GM12873 (cell line): Measurements from ENCODE around the gene MOGAT1.

Experiments used
- TF ChIP-seq, protein P1 (sequence below): IDR thresholded peaks from 2 replicates; pipeline ENCODE4 v1.5.1; 2012; ENCODE audit warnings: low read depth, mild to moderate bottlenecking, moderate library complexity, low read length, control low read depth; ENCODE audit not compliant: insufficient read depth; ENCODE audit errors: missing control alignments

The MOGAT1 gene

DNA sequence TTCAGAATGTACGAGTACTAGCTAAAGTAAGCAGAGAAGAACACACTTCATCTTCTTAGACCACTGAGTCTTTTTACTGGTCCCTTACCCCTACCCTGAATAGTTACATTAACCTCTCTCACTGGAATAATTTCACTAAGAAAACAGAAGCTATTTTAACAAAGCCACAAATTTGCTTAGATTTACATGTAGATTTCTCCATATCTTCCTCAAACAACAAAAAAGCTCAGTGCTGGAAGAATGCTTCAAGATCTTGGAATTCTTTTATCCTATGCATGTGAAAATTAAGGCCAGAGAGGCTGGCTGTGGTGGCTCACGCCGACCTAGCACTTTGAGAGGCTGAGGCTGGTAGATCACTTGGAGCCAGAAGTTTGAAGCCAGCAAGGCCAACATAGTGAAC, 35.2 kb downstream of the MOGAT1 start:
- TF ChIP-seq, protein P1, sequence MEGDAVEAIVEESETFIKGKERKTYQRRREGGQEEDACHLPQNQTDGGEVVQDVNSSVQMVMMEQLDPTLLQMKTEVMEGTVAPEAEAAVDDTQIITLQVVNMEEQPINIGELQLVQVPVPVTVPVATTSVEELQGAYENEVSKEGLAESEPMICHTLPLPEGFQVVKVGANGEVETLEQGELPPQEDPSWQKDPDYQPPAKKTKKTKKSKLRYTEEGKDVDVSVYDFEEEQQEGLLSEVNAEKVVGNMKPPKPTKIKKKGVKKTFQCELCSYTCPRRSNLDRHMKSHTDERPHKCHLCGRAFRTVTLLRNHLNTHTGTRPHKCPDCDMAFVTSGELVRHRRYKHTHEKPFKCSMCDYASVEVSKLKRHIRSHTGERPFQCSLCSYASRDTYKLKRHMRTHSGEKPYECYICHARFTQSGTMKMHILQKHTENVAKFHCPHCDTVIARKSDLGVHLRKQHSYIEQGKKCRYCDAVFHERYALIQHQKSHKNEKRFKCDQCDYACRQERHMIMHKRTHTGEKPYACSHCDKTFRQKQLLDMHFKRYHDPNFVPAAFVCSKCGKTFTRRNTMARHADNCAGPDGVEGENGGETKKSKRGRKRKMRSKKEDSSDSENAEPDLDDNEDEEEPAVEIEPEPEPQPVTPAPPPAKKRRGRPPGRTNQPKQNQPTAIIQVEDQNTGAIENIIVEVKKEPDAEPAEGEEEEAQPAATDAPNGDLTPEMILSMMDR = no peak

DNA sequence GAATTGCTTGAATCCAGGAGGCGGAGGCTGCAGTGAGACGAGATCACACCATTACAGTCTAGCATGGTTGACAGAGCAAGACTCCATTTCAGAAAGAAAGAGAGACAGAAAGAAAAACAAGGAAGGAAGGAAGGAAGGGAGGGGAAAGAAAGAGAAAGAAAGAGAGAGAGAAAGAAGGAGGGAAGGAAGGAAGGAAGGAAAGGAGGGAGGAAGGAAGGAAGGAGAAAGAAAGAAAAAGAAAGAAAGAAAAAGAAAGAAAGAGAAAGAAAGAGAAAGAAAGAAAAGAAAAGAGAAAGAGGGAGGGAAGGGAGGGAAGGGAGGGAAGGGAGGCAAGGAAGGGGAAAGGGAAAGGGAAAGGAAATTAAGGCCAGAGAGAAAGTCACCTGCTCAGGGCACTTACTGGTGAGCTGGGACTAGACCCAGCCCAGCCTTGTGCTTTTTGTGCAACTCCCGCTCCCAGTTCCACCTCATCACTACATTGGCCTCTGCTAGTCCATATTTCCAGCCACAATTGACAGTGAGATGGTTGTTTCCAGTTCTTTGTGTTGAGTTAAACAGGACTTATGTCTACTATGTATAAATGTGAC, 35.7 kb downstream of the MOGAT1 start:
- TF ChIP-seq, protein P1 = no peak

DNA sequence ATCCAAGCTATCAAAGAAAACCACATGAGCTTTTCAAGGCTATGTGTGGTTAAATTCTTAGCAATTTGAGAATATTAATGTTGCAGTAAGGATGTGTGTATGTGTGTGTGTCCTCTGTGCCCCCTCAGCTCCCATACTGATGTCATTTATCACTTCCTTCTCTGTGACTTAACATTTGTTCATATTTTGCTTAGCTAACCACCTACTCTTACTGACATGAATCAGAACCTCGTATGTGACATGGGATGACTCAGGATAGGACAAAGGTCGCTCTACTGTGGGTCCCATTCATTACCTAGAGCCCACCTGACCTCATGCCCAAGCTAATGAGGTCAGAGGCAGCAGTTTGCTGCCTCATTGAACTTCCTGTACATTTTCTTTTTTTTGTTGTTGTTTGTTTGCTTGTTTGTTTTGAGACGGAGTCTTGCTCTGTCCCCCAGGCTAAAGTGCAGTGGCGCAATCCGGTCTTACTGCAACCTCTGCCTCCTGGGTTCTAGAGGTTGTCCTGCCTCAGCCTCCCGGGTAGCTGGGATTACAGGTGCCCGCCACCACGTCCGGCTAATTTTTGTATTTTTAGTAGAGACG, 36.3 kb downstream of the MOGAT1 start:
- TF ChIP-seq, protein P1 = no peak

DNA sequence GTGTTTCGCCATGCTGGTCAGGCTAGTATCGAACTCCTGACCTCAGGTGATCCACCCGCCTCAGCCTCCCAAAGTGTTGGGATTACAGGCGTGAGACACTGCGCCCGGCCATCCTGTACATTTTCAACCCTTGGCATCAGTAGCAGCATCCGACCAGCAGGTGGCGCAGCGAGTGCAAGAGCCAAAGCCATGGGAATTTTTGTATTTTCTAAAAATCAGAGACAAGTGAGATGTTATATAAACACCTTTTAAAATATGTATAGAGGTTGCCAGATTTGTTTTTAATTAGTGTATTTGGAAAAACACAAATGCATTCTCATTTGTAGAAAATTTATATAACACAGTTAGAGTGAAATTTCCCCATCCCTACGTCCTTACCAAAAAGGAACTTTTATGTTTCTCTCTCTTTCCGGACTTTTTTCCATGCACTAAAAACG, 36.8 kb downstream of the MOGAT1 start:
- TF ChIP-seq, protein P1 = peak; percentile 79

DNA sequence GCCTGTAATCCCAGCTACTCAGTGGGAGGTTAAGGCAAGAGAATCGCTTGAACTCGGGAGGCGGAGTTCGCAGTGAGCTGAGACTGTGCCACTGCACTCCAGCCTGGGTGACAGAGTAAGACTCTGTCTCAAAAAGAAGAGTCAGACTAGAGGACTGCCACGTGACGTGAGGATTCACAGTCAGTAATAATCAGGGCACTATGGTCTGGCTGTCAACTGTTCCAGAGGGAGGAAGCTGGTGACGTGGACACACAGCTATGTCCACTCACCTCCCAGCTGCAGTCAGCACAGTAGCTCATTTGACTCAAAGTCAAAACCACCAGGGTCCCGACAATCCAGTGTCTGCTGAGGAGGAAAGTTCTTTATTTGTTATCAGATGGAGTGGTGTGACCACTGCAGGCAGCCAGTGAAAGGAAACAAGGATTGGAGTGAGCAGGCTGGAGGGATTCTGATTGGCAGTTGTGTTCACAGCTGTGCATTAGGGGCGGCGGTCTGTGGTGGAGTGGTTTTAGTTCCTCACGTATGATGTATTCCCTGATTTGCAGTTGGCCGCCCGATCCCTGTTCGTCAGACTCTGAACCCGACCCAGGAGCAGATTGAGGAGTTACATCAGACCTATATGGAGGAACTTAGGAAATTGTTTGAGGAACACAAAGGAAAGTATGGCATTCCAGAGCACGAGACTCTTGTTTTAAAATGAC, 37.9 kb downstream of the MOGAT1 start:
- TF ChIP-seq, protein P1 = no peak

DNA sequence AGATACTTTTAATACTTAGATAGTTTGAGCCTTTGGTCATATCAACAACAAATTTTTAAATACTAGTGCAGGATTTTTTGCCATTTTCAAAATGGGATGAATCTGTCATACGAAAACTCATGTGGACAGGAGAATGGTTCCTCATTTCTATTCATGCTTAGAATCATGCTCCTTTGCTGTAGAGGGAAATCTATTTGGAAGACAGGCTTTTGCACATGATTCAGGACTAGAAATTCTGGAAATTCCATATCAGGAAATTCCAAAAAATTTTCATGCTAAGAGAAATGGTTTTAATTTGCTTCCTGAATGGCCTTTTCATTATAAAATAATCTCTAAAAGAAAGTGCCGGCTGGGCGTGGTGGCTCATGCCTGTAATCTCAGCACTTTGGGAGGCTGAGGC, 39.3 kb downstream of the MOGAT1 start:
- TF ChIP-seq, protein P1 = no peak

DNA sequence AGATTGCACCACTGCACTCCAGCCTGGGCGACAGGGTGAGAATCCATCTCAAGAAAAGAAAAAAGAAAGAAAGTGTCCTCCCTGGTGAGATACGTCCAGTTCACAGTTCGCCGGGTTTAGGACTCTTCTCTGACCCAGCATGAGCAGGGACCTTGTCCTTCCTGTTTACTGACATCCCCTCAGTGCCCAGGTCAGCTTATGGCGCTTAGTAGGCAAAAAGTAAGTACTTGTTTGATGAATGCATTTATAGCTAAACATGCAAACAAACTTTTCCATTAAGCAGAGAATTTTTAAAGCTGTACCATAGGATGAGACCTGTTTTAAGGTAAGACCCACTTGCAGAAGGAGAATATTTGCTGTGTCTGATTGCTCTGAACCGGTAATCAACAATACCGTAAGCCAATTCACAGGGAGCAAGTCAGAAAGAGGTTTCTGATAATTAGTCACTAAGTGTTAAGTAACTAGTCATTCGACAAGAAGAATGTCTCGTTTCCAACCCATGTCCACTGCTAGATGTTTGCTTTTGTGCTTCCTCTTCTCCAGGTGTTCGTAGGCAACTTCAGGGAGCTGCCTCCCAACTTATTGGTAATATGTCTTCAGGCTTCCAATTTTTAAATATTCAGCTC, 40.0 kb downstream of the MOGAT1 start:
- TF ChIP-seq, protein P1 = no peak
